Neuronal stem cell (in vitro differentiated cells): ENCODE results near the gene CUEDC2.

Experiments used
- DNase-seq: peaks from one replicate; pipeline ENCODE4 v3.0.0-alpha.2; 2013; ENCODE audit warnings: low spot score
- H2AFZ ChIP-seq: one replicate; pipeline ENCODE4 v1.6.1; 2013; ENCODE audit warnings: mild to moderate bottlenecking, low read length, inconsistent platforms
- H2AK5ac ChIP-seq: 2 replicates; pipeline ENCODE4 v1.6.1; 2013; ENCODE audit warnings: low read depth, mild to moderate bottlenecking, inconsistent platforms, low read length, moderate library complexity, mixed read lengths
- H2BK120ac ChIP-seq: 2 replicates; pipeline ENCODE4 v1.6.1; 2013; ENCODE audit warnings: low read depth, mild to moderate bottlenecking, inconsistent platforms, low read length, moderate library complexity, mixed read lengths
- H2BK12ac ChIP-seq: one replicate; pipeline ENCODE4 v1.6.1; 2013; ENCODE audit warnings: low read length, inconsistent platforms
- H2BK15ac ChIP-seq: 2 replicates; pipeline ENCODE4 v1.6.1; 2013; ENCODE audit warnings: mild to moderate bottlenecking, low read length, inconsistent platforms, mixed read lengths
- H2BK5ac ChIP-seq: one replicate; pipeline ENCODE4 v1.6.1; 2013; ENCODE audit warnings: inconsistent platforms, mild to moderate bottlenecking, low read length, moderate library complexity
- H3K14ac ChIP-seq: one replicate; pipeline ENCODE4 v1.6.1; 2013; ENCODE audit warnings: low read length, inconsistent platforms
- H3K18ac ChIP-seq: 2 replicates; pipeline ENCODE4 v1.6.1; 2013; ENCODE audit warnings: low read length, inconsistent platforms
- H3K23ac ChIP-seq: 2 replicates; pipeline ENCODE4 v1.6.1; 2013; ENCODE audit warnings: low read depth, mild to moderate bottlenecking, mixed read lengths, low read length, inconsistent platforms; ENCODE audit not compliant: poor library complexity
- H3K27ac ChIP-seq: replicated peaks from 3 replicates; pipeline ENCODE4 v1.5.1; 2013; ENCODE audit warnings: low read length, inconsistent platforms
- H3K27me3 ChIP-seq, 3 experiments: 2 replicates each; pipeline ENCODE4 v1.6.1; 2013; ENCODE audit warnings: low read length in 3 of 3, mild to moderate bottlenecking in 2 of 3, inconsistent platforms in 1 of 3, low read depth in 1 of 3, mixed read lengths in 1 of 3, moderate library complexity in 1 of 3; ENCODE audit not compliant: control insufficient read depth in 3 of 3, insufficient read depth in 3 of 3
- H3K36me3 ChIP-seq, 2 donors: replicated peaks in 1 of 2; 2 replicates each; pipeline ENCODE4 v1.6.1; 2013; ENCODE audit warnings: low read length in 2 of 2; ENCODE audit not compliant: control insufficient read depth in 2 of 2, insufficient read depth in 2 of 2
- H3K4ac ChIP-seq: 2 replicates; pipeline ENCODE4 v1.6.1; 2013; ENCODE audit warnings: inconsistent platforms, mild to moderate bottlenecking, low read length, moderate library complexity
- H3K4me1 ChIP-seq, 2 donors: 1 replicate in 1 of 2; 2 replicates in 1 of 2; pipeline ENCODE4 v1.6.1; 2013; ENCODE audit warnings: low read length in 2 of 2, low read depth in 1 of 2; ENCODE audit not compliant: control insufficient read depth in 2 of 2, insufficient read depth in 1 of 2
- H3K4me2 ChIP-seq: one replicate; pipeline ENCODE4 v1.6.1; 2013; ENCODE audit warnings: mild to moderate bottlenecking, low read length, inconsistent platforms; ENCODE audit not compliant: insufficient read depth, poor library complexity, severe bottlenecking
- H3K4me3 ChIP-seq, 2 donors: 2 replicates each; pipeline ENCODE4 v1.5.1; 2013; ENCODE audit warnings: low read length in 2 of 2, mild to moderate bottlenecking in 2 of 2, inconsistent platforms in 1 of 2, moderate library complexity in 1 of 2
- H3K79me1 ChIP-seq: one replicate; pipeline ENCODE4 v1.6.1; 2013; ENCODE audit warnings: low read depth, mild to moderate bottlenecking, inconsistent platforms, low read length, moderate library complexity
- H3K9ac ChIP-seq: one replicate; pipeline ENCODE4 v1.6.1; 2013; ENCODE audit warnings: mild to moderate bottlenecking, low read depth, low read length, inconsistent platforms; ENCODE audit not compliant: poor library complexity
- H3K9me3 ChIP-seq, 2 donors: replicated peaks in 1 of 2; 2 replicates each; pipeline versions ENCODE3 to v1.6.1; 2013; ENCODE audit warnings: low read length in 2 of 2, mild to moderate bottlenecking in 2 of 2, inconsistent platforms in 1 of 2, low read depth in 1 of 2, mixed read lengths in 1 of 2, moderate library complexity in 1 of 2; ENCODE audit not compliant: control insufficient read depth in 2 of 2, insufficient read depth in 1 of 2
- H4K8ac ChIP-seq: one replicate; pipeline ENCODE4 v1.6.1; 2013; ENCODE audit warnings: low read depth, mild to moderate bottlenecking, inconsistent platforms, low read length, moderate library complexity
- H4K91ac ChIP-seq: one replicate; pipeline ENCODE4 v1.6.1; 2013; ENCODE audit warnings: low read length, low read depth, mild to moderate bottlenecking, inconsistent platforms; ENCODE audit not compliant: poor library complexity
- WGBS, 2 donors: extraction: QIAGEN DNeasy Blood & Tissue Kit; methylation state at CpG; one replicate each; pipeline ENCODE4 v1.1.7; 2013; ENCODE audit warnings: missing lambda C conversion rate in 2 of 2, mixed read lengths in 1 of 2; ENCODE audit not compliant: insufficient read length in 2 of 2, insufficient replicate concordance in 1 of 2; ENCODE audit errors: extremely low coverage in 2 of 2; 5-methylcytosine and 5-hydroxymethylcytosine counted together

The CUEDC2 gene

DNA sequence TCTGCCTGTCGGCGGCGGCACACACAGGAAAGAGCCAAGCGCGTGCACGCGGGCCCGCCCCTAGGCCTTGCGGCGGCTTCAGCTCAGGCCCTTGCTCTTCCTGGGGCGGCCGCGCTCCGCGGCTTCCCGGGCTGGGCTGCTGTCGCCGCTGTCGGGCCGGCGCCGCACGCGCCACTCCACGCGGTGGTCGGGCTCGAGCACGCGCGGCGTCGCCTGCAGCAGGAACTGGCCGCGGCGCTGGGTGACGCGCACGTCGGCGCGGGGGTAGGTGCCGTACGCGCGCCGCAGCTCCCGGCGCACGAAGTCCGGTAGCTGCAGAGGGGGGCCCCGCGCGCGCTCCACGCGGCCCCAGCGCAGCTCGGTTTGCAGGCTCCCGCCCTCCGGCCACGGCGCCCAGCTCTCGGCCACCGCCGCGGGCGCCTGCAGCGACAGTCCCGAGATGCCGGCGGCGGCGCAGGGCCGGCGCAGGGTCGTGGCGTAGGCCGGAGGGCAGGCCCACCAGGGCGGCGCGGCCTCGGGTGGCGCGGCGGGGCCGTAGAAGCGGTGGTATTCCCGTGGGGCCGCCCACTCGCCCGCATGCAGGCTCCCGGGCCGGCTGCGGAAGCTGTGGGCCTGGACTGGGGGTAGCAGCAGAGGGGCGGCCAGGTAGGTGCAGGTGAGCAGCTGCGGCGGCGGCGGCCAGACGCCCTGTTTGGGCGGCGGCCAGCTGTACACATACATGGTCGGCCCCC is 18.2 kb upstream of the CUEDC2 start:
- peak overlapping the region; percentile 93 for H2AFZ ChIP-seq
- peaks cover 0 to 7% (median 2%) of the 10 kb centered on the region in 3 experiments for H3K27me3 ChIP-seq
- H3K4me1 ChIP-seq, result peaks cover 7 to 20% of the 10 kb centered on the region in 2 donors
- WGBS, 2 donors, result no CpG with 5 or more reads among the region's 104 CpGs
- peak overlapping the region; percentile 61 for H2BK120ac ChIP-seq
- H2BK15ac ChIP-seq, result no peak overlapping the region
- peak; percentile 48 for DNase-seq
- H3K4ac ChIP-seq, result no peak overlapping the region
- no peak overlapping the region for H4K91ac ChIP-seq
- H3K79me1 ChIP-seq, result no peaks in the 10 kb centered on the region
- H3K36me3 ChIP-seq, result peaks cover 0 to 4% of the 10 kb centered on the region in 2 donors
- H3K14ac ChIP-seq, result peak overlapping the region; percentile 21
- peak overlapping the region; percentile 76 for H3K23ac ChIP-seq
- no peak overlapping the region for H3K27ac ChIP-seq
- H2AK5ac ChIP-seq, result peak overlapping the region; percentile 84
- no peaks in the 10 kb centered on the region for H3K9me3 ChIP-seq
- H3K4me2 ChIP-seq, result peak overlapping the region; percentile 95
- peak overlapping the region; percentile 73 to 80 for H3K4me3 ChIP-seq
- no peak overlapping the region for H2BK12ac ChIP-seq
- H3K9ac ChIP-seq, result peak overlapping the region; percentile 90
- peak overlapping the region; percentile 3 for H2BK5ac ChIP-seq
- H3K18ac ChIP-seq, result peak overlapping the region; percentile 94
- no peak overlapping the region for H4K8ac ChIP-seq

GRCh38 chr10:102450124-102450373 is 17.7 kb upstream of the CUEDC2 start:
- Histone ChIP-seq H3K4me1 (peaks cover 7 to 18% of the 10 kb centered on the region in 2 donors), H3K23ac (peak overlapping the region; percentile 76), H3K36me3 (peaks cover 0 to 4% of the 10 kb centered on the region in 2 donors), H3K4me3 (peak overlapping the region; percentile 73 to 80), H4K8ac (no peak overlapping the region), H2BK5ac (no peak overlapping the region), H4K91ac (no peak overlapping the region), H3K18ac (peak overlapping the region; percentile 93), H2BK15ac (no peak overlapping the region), H3K27me3 (peaks cover 0 to 7% (median 2%) of the 10 kb centered on the region in 3 experiments), H3K79me1 (no peaks in the 10 kb centered on the region), H3K9ac (peak overlapping the region; percentile 83), H2BK12ac (no peak overlapping the region), H3K4me2 (peak overlapping the region; percentile 95), H2BK120ac (no peak overlapping the region), H3K27ac (no peak overlapping the region), H3K9me3 (no peaks in the 10 kb centered on the region), H2AK5ac (no peak overlapping the region), H3K4ac (no peak overlapping the region), H2AFZ (peak overlapping the region; percentile 93), H3K14ac (peak overlapping the region; percentile 17)
- DNase-seq, result no peak
- WGBS, 2 donors, result no CpG with 5 or more reads among the region's 11 CpGs

- Histone ChIP-seq H3K27ac (no peak overlapping the region), H2AFZ (peak overlapping the region; percentile 93), H2BK120ac (no peak overlapping the region), H3K4me2 (peak overlapping the region; percentile 95), H3K9ac (no peak overlapping the region), H4K91ac (no peak overlapping the region), H3K9me3 (no peaks in the 10 kb centered on the region), H2BK15ac (peak overlapping the region; percentile 83), H2BK12ac (peak overlapping the region; percentile 47), H4K8ac (no peak overlapping the region), H3K4me1 (peaks cover 7 to 15% of the 10 kb centered on the region in 2 donors), H3K23ac (no peak overlapping the region), H3K4me3 (peak overlapping the region; percentile 73 to 80), H3K27me3 (peaks cover 0 to 7% (median 2%) of the 10 kb centered on the region in 3 experiments), H3K18ac (peak overlapping the region; percentile 70), H2AK5ac (no peak overlapping the region), H3K4ac (no peak overlapping the region), H3K36me3 (peaks cover 0 to 4% of the 10 kb centered on the region in 2 donors), H2BK5ac (no peak overlapping the region), H3K79me1 (no peaks in the 10 kb centered on the region), H3K14ac (no peak overlapping the region)
- DNase-seq, result no peak
- no CpG with 5 or more reads among the region's 30 CpGs for WGBS, 2 donors
Observed at GRCh38 chr10:102449321-102450123, 17.1 kb upstream of the CUEDC2 start.

GRCh38 chr10:102444851-102445250 is 12.5 kb upstream of the CUEDC2 start:
- no peak overlapping the region for H3K23ac ChIP-seq
- H2BK15ac ChIP-seq, result no peak overlapping the region
- H2BK5ac ChIP-seq, result no peak overlapping the region
- H3K4me2 ChIP-seq, result no peak overlapping the region
- no peaks in the 10 kb centered on the region for H3K79me1 ChIP-seq
- no CpG with 5 or more reads among the region's 2 CpGs for WGBS, 2 donors
- H3K4ac ChIP-seq, result no peak overlapping the region
- H3K27me3 ChIP-seq, result peaks cover 0 to 2% (median 2%) of the 10 kb centered on the region in 3 experiments
- H2AK5ac ChIP-seq, result no peak overlapping the region
- no peak overlapping the region for H2BK120ac ChIP-seq
- no peaks in the 10 kb centered on the region for H3K9me3 ChIP-seq
- no peak overlapping the region for H3K4me3 ChIP-seq
- DNase-seq, result no peak
- no peak overlapping the region for H4K91ac ChIP-seq
- no peak overlapping the region for H3K9ac ChIP-seq
- H3K14ac ChIP-seq, result no peak overlapping the region
- no peak overlapping the region for H3K18ac ChIP-seq
- H2AFZ ChIP-seq, result no peak overlapping the region
- no peak overlapping the region for H3K27ac ChIP-seq
- no peak overlapping the region for H2BK12ac ChIP-seq
- no peak overlapping the region for H4K8ac ChIP-seq
- no peaks in the 10 kb centered on the region for H3K36me3 ChIP-seq
- peaks cover 0 to 5% of the 10 kb centered on the region in 2 donors for H3K4me1 ChIP-seq
